ENCODE data around the gene GHDC. TPM values are rescaled to one million over a fixed set of nuclear protein-coding genes. Genes with fewer than 3 reads are reported as not detected.
A peak's percentile ranks its signal among the peaks of the same experiment; 100 is the strongest.
"Not testable (repeated sequence)": the region's sequence is repeated elsewhere in the genome, so short reads cannot be mapped to it uniquely, and the experiment has no call there.

Gene GHDC
- total RNA-seq, 1 experiment from 2014 or later: 11.5 TPM

- not testable (repeated sequence) for H3K4me3 ChIP-seq (ENCODE audit: insufficient read depth, low read depth, low read length); DNase-seq; H3K27me3 ChIP-seq (ENCODE audit: control insufficient read depth, insufficient read depth, low read length)
- peaks cover 26% of the 10 kb centered on the region for H3K36me3 ChIP-seq (replicated peaks; ENCODE audit: control insufficient read depth, insufficient read depth, low read length)
Observed at GRCh38 chr17:42219280-42219679, 25.0 kb upstream of the GHDC start.

- Histone ChIP-seq H3K27me3 (ENCODE audit: control insufficient read depth, insufficient read depth, low read length) (no peaks in the 10 kb centered on the region), H3K36me3 (replicated peaks; ENCODE audit: control insufficient read depth, insufficient read depth, low read length) (peaks cover 26% of the 10 kb centered on the region), H3K4me3 (ENCODE audit: insufficient read depth, low read depth, low read length) (no peak overlapping the region)
- DNase-seq: no peak
Observed at GRCh38 chr17:42214156-42214555, 19.9 kb upstream of the GHDC start.

- H3K27me3 ChIP-seq (ENCODE audit: control insufficient read depth, insufficient read depth, low read length): no peaks in the 10 kb centered on the region
- peaks cover 23% of the 10 kb centered on the region for H3K36me3 ChIP-seq (replicated peaks; ENCODE audit: control insufficient read depth, insufficient read depth, low read length)
- DNase-seq: no peak
- H3K4me3 ChIP-seq (ENCODE audit: insufficient read depth, low read depth, low read length): no peak overlapping the region
Observed at GRCh38 chr17:42212382-42212781, 18.1 kb upstream of the GHDC start.

GRCh38 chr17:42211921-42212341 lies 17.6 kb upstream of the GHDC start:
- H3K4me3 ChIP-seq (ENCODE audit: insufficient read depth, low read depth, low read length); H3K27me3 ChIP-seq (ENCODE audit: control insufficient read depth, insufficient read depth, low read length); DNase-seq: not testable (repeated sequence)
- H3K36me3 ChIP-seq (replicated peaks; ENCODE audit: control insufficient read depth, insufficient read depth, low read length): peaks cover 21% of the 10 kb centered on the region

- H3K36me3 ChIP-seq (replicated peaks; ENCODE audit: control insufficient read depth, insufficient read depth, low read length): peaks cover 14% of the 10 kb centered on the region
- no peaks in the 10 kb centered on the region for H3K27me3 ChIP-seq (ENCODE audit: control insufficient read depth, insufficient read depth, low read length)
- DNase-seq: no peak
- no peak overlapping the region for H3K4me3 ChIP-seq (ENCODE audit: insufficient read depth, low read depth, low read length)
Observed at GRCh38 chr17:42210046-42210445, 15.8 kb upstream of the GHDC start.

GRCh38 chr17:42206153-42206612 lies 11.9 kb upstream of the GHDC start:
- not testable (repeated sequence) for DNase-seq; H3K4me3 ChIP-seq (ENCODE audit: insufficient read depth, low read depth, low read length); H3K27me3 ChIP-seq (ENCODE audit: control insufficient read depth, insufficient read depth, low read length)
- H3K36me3 ChIP-seq (replicated peaks; ENCODE audit: control insufficient read depth, insufficient read depth, low read length): peaks cover 16% of the 10 kb centered on the region

- DNase-seq: no peak
- Histone ChIP-seq H3K27me3 (ENCODE audit: control insufficient read depth, insufficient read depth, low read length) (no peaks in the 10 kb centered on the region), H3K36me3 (replicated peaks; ENCODE audit: control insufficient read depth, insufficient read depth, low read length) (peaks cover 10% of the 10 kb centered on the region), H3K4me3 (ENCODE audit: insufficient read depth, low read depth, low read length) (no peak overlapping the region)
Observed at GRCh38 chr17:42203354-42203753, 9.1 kb upstream of the GHDC start.

GRCh38 chr17:42202696-42203095 lies 8.4 kb upstream of the GHDC start:
- no peaks in the 10 kb centered on the region for H3K27me3 ChIP-seq (ENCODE audit: control insufficient read depth, insufficient read depth, low read length)
- H3K4me3 ChIP-seq (ENCODE audit: insufficient read depth, low read depth, low read length): no peak overlapping the region
- peaks cover 10% of the 10 kb centered on the region for H3K36me3 ChIP-seq (replicated peaks; ENCODE audit: control insufficient read depth, insufficient read depth, low read length)

GRCh38 chr17:42202159-42202558 lies 7.9 kb upstream of the GHDC start:
- no peak for DNase-seq
- H3K36me3 ChIP-seq (replicated peaks; ENCODE audit: control insufficient read depth, insufficient read depth, low read length): peaks cover 10% of the 10 kb centered on the region

More at GRCh38 chr17:42202696-42203095, 8.4 kb upstream of the GHDC start:
- no peak for DNase-seq

GRCh38 chr17:42201458-42201772 lies 7.1 kb upstream of the GHDC start:
- no peak for DNase-seq
- Histone ChIP-seq H3K36me3 (replicated peaks; ENCODE audit: control insufficient read depth, insufficient read depth, low read length) (peaks cover 10% of the 10 kb centered on the region), H3K4me3 (ENCODE audit: insufficient read depth, low read depth, low read length) (no peak overlapping the region)

More at GRCh38 chr17:42202159-42202558, 7.9 kb upstream of the GHDC start:
- H3K4me3 ChIP-seq (ENCODE audit: insufficient read depth, low read depth, low read length): no peak overlapping the region
- no peaks in the 10 kb centered on the region for H3K27me3 ChIP-seq (ENCODE audit: control insufficient read depth, insufficient read depth, low read length)

GRCh38 chr17:42200706-42201457 lies 6.6 kb upstream of the GHDC start:
- no peak overlapping the region for H3K4me3 ChIP-seq (ENCODE audit: insufficient read depth, low read depth, low read length)
- H3K36me3 ChIP-seq (replicated peaks; ENCODE audit: control insufficient read depth, insufficient read depth, low read length): peaks cover 10% of the 10 kb centered on the region
- H3K27me3 ChIP-seq (ENCODE audit: control insufficient read depth, insufficient read depth, low read length): no peaks in the 10 kb centered on the region
- DNase-seq: no peak

More at GRCh38 chr17:42201458-42201772, 7.1 kb upstream of the GHDC start:
- H3K27me3 ChIP-seq (ENCODE audit: control insufficient read depth, insufficient read depth, low read length): no peaks in the 10 kb centered on the region

GRCh38 chr17:42199416-42200011 lies 5.2 kb upstream of the GHDC start:
- Histone ChIP-seq H3K36me3 (replicated peaks; ENCODE audit: control insufficient read depth, insufficient read depth, low read length) (peaks cover 8% of the 10 kb centered on the region), H3K27me3 (ENCODE audit: control insufficient read depth, insufficient read depth, low read length) (no peaks in the 10 kb centered on the region), H3K4me3 (ENCODE audit: insufficient read depth, low read depth, low read length) (no peak overlapping the region)
- no peak for DNase-seq

GRCh38 chr17:42198897-42199296 lies 4.6 kb upstream of the GHDC start:
- no peaks in the 10 kb centered on the region for H3K27me3 ChIP-seq (ENCODE audit: control insufficient read depth, insufficient read depth, low read length)
- DNase-seq: peak; percentile 8
- H3K4me3 ChIP-seq (ENCODE audit: insufficient read depth, low read depth, low read length): no peak overlapping the region
- H3K36me3 ChIP-seq (replicated peaks; ENCODE audit: control insufficient read depth, insufficient read depth, low read length): peaks cover 6% of the 10 kb centered on the region

GRCh38 chr17:42197564-42198156 lies 3.4 kb upstream of the GHDC start:
- DNase-seq: no peak
- Histone ChIP-seq H3K4me3 (ENCODE audit: insufficient read depth, low read depth, low read length) (no peak overlapping the region), H3K27me3 (ENCODE audit: control insufficient read depth, insufficient read depth, low read length) (no peaks in the 10 kb centered on the region), H3K36me3 (replicated peaks; ENCODE audit: control insufficient read depth, insufficient read depth, low read length) (peaks cover 4% of the 10 kb centered on the region)
